Measurements from ENCODE around the gene SF3A2. TPM values are rescaled to one million over a fixed set of nuclear protein-coding genes. Genes with fewer than 3 reads are reported as not detected.

Gene SF3A2
- total and polyA plus RNA-seq, 2 experiments from 2014 or later, result 21.2 to 75.3 TPM

DNA sequence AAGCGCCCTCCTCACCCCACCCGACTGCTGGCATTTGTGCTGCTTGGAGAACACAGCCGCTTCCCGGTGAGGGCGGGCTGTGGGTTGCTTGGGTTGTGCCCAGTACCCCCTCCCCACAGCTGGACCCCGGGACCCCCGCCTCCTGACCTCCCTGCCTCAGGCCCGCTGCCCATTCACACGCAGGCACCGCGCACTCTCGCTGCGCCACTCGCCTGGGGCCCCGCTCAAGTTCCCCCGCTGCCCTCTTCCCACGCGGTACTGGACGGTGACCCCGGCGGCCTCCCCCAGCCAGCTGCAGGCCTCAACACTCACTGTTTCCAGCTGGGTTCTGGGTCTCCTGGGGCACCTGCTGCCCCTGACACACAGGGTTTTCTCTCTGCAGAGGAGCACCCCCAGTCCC is 16.9 kb upstream of the SF3A2 start:
- TF ChIP-seq, protein P1, sequence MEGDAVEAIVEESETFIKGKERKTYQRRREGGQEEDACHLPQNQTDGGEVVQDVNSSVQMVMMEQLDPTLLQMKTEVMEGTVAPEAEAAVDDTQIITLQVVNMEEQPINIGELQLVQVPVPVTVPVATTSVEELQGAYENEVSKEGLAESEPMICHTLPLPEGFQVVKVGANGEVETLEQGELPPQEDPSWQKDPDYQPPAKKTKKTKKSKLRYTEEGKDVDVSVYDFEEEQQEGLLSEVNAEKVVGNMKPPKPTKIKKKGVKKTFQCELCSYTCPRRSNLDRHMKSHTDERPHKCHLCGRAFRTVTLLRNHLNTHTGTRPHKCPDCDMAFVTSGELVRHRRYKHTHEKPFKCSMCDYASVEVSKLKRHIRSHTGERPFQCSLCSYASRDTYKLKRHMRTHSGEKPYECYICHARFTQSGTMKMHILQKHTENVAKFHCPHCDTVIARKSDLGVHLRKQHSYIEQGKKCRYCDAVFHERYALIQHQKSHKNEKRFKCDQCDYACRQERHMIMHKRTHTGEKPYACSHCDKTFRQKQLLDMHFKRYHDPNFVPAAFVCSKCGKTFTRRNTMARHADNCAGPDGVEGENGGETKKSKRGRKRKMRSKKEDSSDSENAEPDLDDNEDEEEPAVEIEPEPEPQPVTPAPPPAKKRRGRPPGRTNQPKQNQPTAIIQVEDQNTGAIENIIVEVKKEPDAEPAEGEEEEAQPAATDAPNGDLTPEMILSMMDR (IDR thresholded peaks at IDR 0.05; ENCODE audit: poor library complexity), result no peak
- TF ChIP-seq EZH2phosphoT487 (IDR thresholded peaks at IDR 0.05; ENCODE audit: low read depth, severe bottlenecking, unreplicated experiment) (no peak), EZH2 (IDR thresholded peaks at IDR 0.05; ENCODE audit: borderline replicate concordance) (no peak)
- DNase-seq (ENCODE audit: low spot score), result no peak
- Histone ChIP-seq H4K20me1 (ENCODE audit: insufficient read depth, poor library complexity, severe bottlenecking) (no peaks in the 10 kb centered on the region), H3K36me3 (replicated peaks; ENCODE audit: insufficient read depth, low read depth) (no peaks in the 10 kb centered on the region), H3K4me1 (ENCODE audit: insufficient read depth) (no peaks in the 10 kb centered on the region), H3K9me2 (replicated peaks; ENCODE audit: insufficient read depth) (no peaks in the 10 kb centered on the region), H3K79me2 (no peaks in the 10 kb centered on the region), H3K27me3 (no peaks in the 10 kb centered on the region), H3K27ac (no peak overlapping the region), H3K4me2 (no peak overlapping the region), H2AFZ (no peak overlapping the region), H3K4me3 (no peak overlapping the region), H3K9me3 (ENCODE audit: low read depth) (no peaks in the 10 kb centered on the region)
- WGBS (ENCODE audit: low lambda C conversion rate, missing lambda C conversion rate), result 99% methylated on average over 14 of the region's 21 CpGs

- H3K4me1 ChIP-seq (ENCODE audit: insufficient read depth), result no peaks in the 10 kb centered on the region
- H2AFZ ChIP-seq, result no peak overlapping the region
- H4K20me1 ChIP-seq (ENCODE audit: insufficient read depth, poor library complexity, severe bottlenecking), result no peaks in the 10 kb centered on the region
- 93% methylated on average over 20 of the region's 20 CpGs for WGBS (ENCODE audit: low lambda C conversion rate, missing lambda C conversion rate)
- H3K9me3 ChIP-seq (ENCODE audit: low read depth), result no peaks in the 10 kb centered on the region
- no peaks in the 10 kb centered on the region for H3K79me2 ChIP-seq
- no peak overlapping the region for H3K27ac ChIP-seq
- no peaks in the 10 kb centered on the region for H3K36me3 ChIP-seq (replicated peaks; ENCODE audit: insufficient read depth, low read depth)
- no peaks in the 10 kb centered on the region for H3K27me3 ChIP-seq
- no peak for DNase-seq (ENCODE audit: low spot score)
- H3K4me2 ChIP-seq, result no peak overlapping the region
- H3K4me3 ChIP-seq, result no peak overlapping the region
- TF ChIP-seq EZH2phosphoT487 (IDR thresholded peaks at IDR 0.05; ENCODE audit: low read depth, severe bottlenecking, unreplicated experiment) (no peak), EZH2 (IDR thresholded peaks at IDR 0.05; ENCODE audit: borderline replicate concordance) (no peak)
- TF ChIP-seq, protein P1 (IDR thresholded peaks at IDR 0.05; ENCODE audit: poor library complexity), result no peak
- no peaks in the 10 kb centered on the region for H3K9me2 ChIP-seq (replicated peaks; ENCODE audit: insufficient read depth)
Observed at GRCh38 chr19:2221250-2221831, 15.3 kb upstream of the SF3A2 start.

GRCh38 chr19:2221918-2222317 is 14.7 kb upstream of the SF3A2 start:
- H3K79me2 ChIP-seq, result no peaks in the 10 kb centered on the region
- H3K9me2 ChIP-seq (replicated peaks; ENCODE audit: insufficient read depth), result no peaks in the 10 kb centered on the region
- H3K4me3 ChIP-seq, result no peak overlapping the region
- no peaks in the 10 kb centered on the region for H3K36me3 ChIP-seq (replicated peaks; ENCODE audit: insufficient read depth, low read depth)
- no peak for TF ChIP-seq EZH2 (IDR thresholded peaks at IDR 0.05; ENCODE audit: borderline replicate concordance)
- TF ChIP-seq, protein P1 (IDR thresholded peaks at IDR 0.05; ENCODE audit: poor library complexity), result peak; percentile 27
- H3K9me3 ChIP-seq (ENCODE audit: low read depth), result no peaks in the 10 kb centered on the region
- DNase-seq (ENCODE audit: low spot score), result no peak
- H3K27me3 ChIP-seq, result no peaks in the 10 kb centered on the region
- no peak overlapping the region for H3K4me2 ChIP-seq
- 95% methylated on average over 15 of the region's 20 CpGs for WGBS (ENCODE audit: low lambda C conversion rate, missing lambda C conversion rate)
- no peak overlapping the region for H2AFZ ChIP-seq
- H4K20me1 ChIP-seq (ENCODE audit: insufficient read depth, poor library complexity, severe bottlenecking), result no peaks in the 10 kb centered on the region
- no peaks in the 10 kb centered on the region for H3K4me1 ChIP-seq (ENCODE audit: insufficient read depth)
- H3K27ac ChIP-seq, result no peak overlapping the region

DNA sequence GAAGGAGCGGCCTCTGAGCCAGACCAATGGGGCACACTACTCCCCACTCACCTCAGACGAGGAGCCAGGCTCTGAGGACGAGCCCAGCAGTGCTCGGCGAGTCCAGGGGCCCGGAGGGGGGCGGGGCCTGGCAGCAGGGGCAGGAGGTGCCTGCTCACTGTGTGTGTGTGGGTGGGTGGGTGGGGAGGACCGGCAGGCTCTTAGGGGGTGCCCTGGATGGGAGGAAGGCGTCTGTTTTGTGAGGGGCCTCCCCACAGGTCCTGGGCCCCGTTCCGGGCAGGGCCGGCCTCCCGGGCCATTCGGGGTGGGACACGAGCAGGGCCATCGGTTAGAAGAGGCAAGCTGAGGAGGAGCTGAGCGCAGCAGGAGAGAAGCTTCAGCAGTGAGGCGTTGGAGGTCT is 13.2 kb upstream of the SF3A2 start:
- no peak overlapping the region for H3K4me2 ChIP-seq
- no peaks in the 10 kb centered on the region for H3K9me3 ChIP-seq (ENCODE audit: low read depth)
- no peak overlapping the region for H3K27ac ChIP-seq
- H3K4me3 ChIP-seq, result no peak overlapping the region
- no peaks in the 10 kb centered on the region for H3K79me2 ChIP-seq
- H3K4me1 ChIP-seq (ENCODE audit: insufficient read depth), result no peaks in the 10 kb centered on the region
- H4K20me1 ChIP-seq (ENCODE audit: insufficient read depth, poor library complexity, severe bottlenecking), result no peaks in the 10 kb centered on the region
- H3K27me3 ChIP-seq, result no peaks in the 10 kb centered on the region
- H2AFZ ChIP-seq, result no peak overlapping the region
- TF ChIP-seq, protein P1 (IDR thresholded peaks at IDR 0.05; ENCODE audit: poor library complexity), result no peak
- TF ChIP-seq EZH2 (IDR thresholded peaks at IDR 0.05; ENCODE audit: borderline replicate concordance) (no peak), EZH2phosphoT487 (IDR thresholded peaks at IDR 0.05; ENCODE audit: low read depth, severe bottlenecking, unreplicated experiment) (no peak)
- H3K36me3 ChIP-seq (replicated peaks; ENCODE audit: insufficient read depth, low read depth), result no peaks in the 10 kb centered on the region
- WGBS (ENCODE audit: low lambda C conversion rate, missing lambda C conversion rate), result 100% methylated on average over 10 of the region's 18 CpGs
- no peaks in the 10 kb centered on the region for H3K9me2 ChIP-seq (replicated peaks; ENCODE audit: insufficient read depth)
- DNase-seq (ENCODE audit: low spot score), result no peak

All from hepatocyte (in vitro differentiated cells).